PC-3 (cell line): Measurements from ENCODE around the gene SEC14L3. TPM values are rescaled to one million over a fixed set of nuclear protein-coding genes. Genes with fewer than 3 reads are reported as not detected.

Experiments used
- ATAC-seq: fragments of 200-7000 bp; cut with Tn5 transposase; 2 replicates; pipeline ENCODE4 v1.9.1; 2020; ENCODE audit warnings: mild to moderate bottlenecking, moderate library complexity
- BruUV-seq: library from RNA; stranded (reverse); fragments of 400-500 nt; replicated peaks from 2 replicates; lab custom pipeline; 2021; lab: Mats Ljungman, UMichigan
- CTCF ChIA-PET: fragments of 300-600 bp; sonication (Branson Sonifier 250); formaldehyde crosslinking; loops from one replicate; lab custom pipeline; 2022; ENCODE audit warnings: antibody characterized with exemption; lab: Charles Lee
- POLR2A ChIA-PET: fragments of 300-600 bp; sonication (Branson Sonifier 250); formaldehyde crosslinking; loops from one replicate; lab custom pipeline; 2022; ENCODE audit warnings: antibody characterized with exemption; ENCODE audit not compliant: unreplicated experiment; lab: Charles Lee
- DNase-seq: peaks from one replicate; pipeline ENCODE4 v3.0.0-alpha.2; 2015
- H2AFZ ChIP-seq: fragments of 300-600 bp; sonication (generic); 2 replicates; pipeline ENCODE4 v1.6.0; 2016; ENCODE audit warnings: antibody characterized with exemption, low read length
- H3F3A ChIP-seq: fragments of 300-600 bp; sonication (generic); one replicate; pipeline ENCODE4 v1.6.0; 2017; ENCODE audit warnings: antibody characterized with exemption, low read length, control low read depth, mild to moderate bottlenecking; ENCODE audit not compliant: unreplicated experiment
- H3K27ac ChIP-seq: fragments of 300-600 bp; sonication (generic); 2 replicates; pipeline ENCODE4 v1.5.1; 2016; ENCODE audit warnings: mild to moderate bottlenecking, low read length
- H3K27me3 ChIP-seq: fragments of 300-600 bp; sonication (generic); 2 replicates; pipeline ENCODE4 v1.6.1; 2016; ENCODE audit warnings: low read length, mixed read lengths
- H3K36me3 ChIP-seq: fragments of 300-600 bp; sonication (generic); 2 replicates; pipeline ENCODE4 v1.6.1; 2016; ENCODE audit warnings: low read depth, mixed run types, low read length, mixed read lengths
- H3K4me1 ChIP-seq: fragments of 300-600 bp; sonication (generic); 2 replicates; pipeline ENCODE4 v1.5.1; 2016; ENCODE audit warnings: low read length; ENCODE audit not compliant: insufficient read depth
- H3K4me2 ChIP-seq: fragments of 300-600 bp; sonication (generic); 2 replicates; pipeline ENCODE4 v1.6.0; 2016; ENCODE audit warnings: low read length
- H3K4me3 ChIP-seq: fragments of 300-600 bp; sonication (generic); 2 replicates; pipeline ENCODE4 v1.5.1; 2016; ENCODE audit warnings: mild to moderate bottlenecking, low read length, mixed read lengths
- H3K79me2 ChIP-seq: fragments of 300-600 bp; sonication (generic); 2 replicates; pipeline ENCODE4 v1.6.1; 2017; ENCODE audit warnings: low read length, mixed read lengths
- H3K9ac ChIP-seq: fragments of 300-600 bp; sonication (generic); 2 replicates; pipeline ENCODE4 v1.6.0; 2016; ENCODE audit warnings: mild to moderate bottlenecking, low read length
- H3K9me2 ChIP-seq: fragments of 300-600 bp; sonication (generic); replicated peaks from 2 replicates; pipeline ENCODE4 v1.6.1; 2016; ENCODE audit warnings: mixed run types, low read length, mixed read lengths
- H3K9me3 ChIP-seq: fragments of 300-600 bp; sonication (generic); 2 replicates; pipeline ENCODE4 v1.6.1; 2016; ENCODE audit warnings: low read length, mixed read lengths
- H4K20me1 ChIP-seq: fragments of 300-600 bp; sonication (generic); 2 replicates; pipeline ENCODE4 v1.6.1; 2016; ENCODE audit warnings: low read length, mixed read lengths
- EZH2 ChIP-seq: fragments of 300-600 bp; sonication (generic); IDR thresholded peaks from one replicate; pipeline ENCODE4 v1.6.1; 2017; ENCODE audit warnings: antibody characterized with exemption, mild to moderate bottlenecking, low read length; ENCODE audit not compliant: unreplicated experiment
- EZH2phosphoT487 ChIP-seq: fragments of 300-600 bp; sonication (generic); IDR thresholded peaks from 2 replicates; pipeline ENCODE4 v1.6.1; 2018; ENCODE audit warnings: mild to moderate bottlenecking, antibody characterized with exemption, low read length, borderline replicate concordance
- intact Hi-C: fragments of 100-400 bp; cut with micrococcal nuclease; formaldehyde crosslinking; loops from 2 replicates; pipeline ENCODE4 v1.9.0; 2023
- total RNA-seq: library from RNA; depleted of rRNA; stranded (reverse); fragments of >200 nt; gene quantifications from 2 replicates; pipeline ENCODE4 v1.2.3, GENCODE V29; 2014
- TF ChIP-seq, protein P1 (sequence below): fragments of 300-600 bp; sonication (generic); conservative IDR thresholded peaks from 2 replicates; pipeline ENCODE4 v1.5.1; 2017; ENCODE audit warnings: antibody characterized with exemption, low read depth, mild to moderate bottlenecking, low read length

Gene SEC14L3
- total RNA-seq, 1 experiment from 2014 or later = not detected

GRCh38 chr22:30445438-30446145, 26.2 kb downstream of the SEC14L3 start:
- intact Hi-C loops = loop anchor here (10.0 kb wide), 1 partner anchor 159 kb away; the partner anchor contains the start of gene TCN2
- Histone ChIP-seq H3K27me3 (no peaks in the 10 kb centered on the region), H3F3A (no peaks in the 10 kb centered on the region), H3K36me3 (no peaks in the 10 kb centered on the region), H3K4me2 (no peak overlapping the region), H3K4me1 (peaks cover 5% of the 10 kb centered on the region), H3K4me3 (no peak overlapping the region), H3K9ac (no peak overlapping the region), H3K27ac (no peak overlapping the region), H4K20me1 (no peaks in the 10 kb centered on the region), H3K79me2 (no peaks in the 10 kb centered on the region), H3K9me3 (no peaks in the 10 kb centered on the region), H3K9me2 (no peaks in the 10 kb centered on the region), H2AFZ (peak overlapping the region; percentile 25; the same call in 1 of the 2 replicates)
- BruUV-seq = no TSS peak
- ATAC-seq = no peak
- POLR2A ChIA-PET = no interaction called here
- TF ChIP-seq EZH2phosphoT487 (no peak), EZH2 (no peak)
- TF ChIP-seq, protein P1, sequence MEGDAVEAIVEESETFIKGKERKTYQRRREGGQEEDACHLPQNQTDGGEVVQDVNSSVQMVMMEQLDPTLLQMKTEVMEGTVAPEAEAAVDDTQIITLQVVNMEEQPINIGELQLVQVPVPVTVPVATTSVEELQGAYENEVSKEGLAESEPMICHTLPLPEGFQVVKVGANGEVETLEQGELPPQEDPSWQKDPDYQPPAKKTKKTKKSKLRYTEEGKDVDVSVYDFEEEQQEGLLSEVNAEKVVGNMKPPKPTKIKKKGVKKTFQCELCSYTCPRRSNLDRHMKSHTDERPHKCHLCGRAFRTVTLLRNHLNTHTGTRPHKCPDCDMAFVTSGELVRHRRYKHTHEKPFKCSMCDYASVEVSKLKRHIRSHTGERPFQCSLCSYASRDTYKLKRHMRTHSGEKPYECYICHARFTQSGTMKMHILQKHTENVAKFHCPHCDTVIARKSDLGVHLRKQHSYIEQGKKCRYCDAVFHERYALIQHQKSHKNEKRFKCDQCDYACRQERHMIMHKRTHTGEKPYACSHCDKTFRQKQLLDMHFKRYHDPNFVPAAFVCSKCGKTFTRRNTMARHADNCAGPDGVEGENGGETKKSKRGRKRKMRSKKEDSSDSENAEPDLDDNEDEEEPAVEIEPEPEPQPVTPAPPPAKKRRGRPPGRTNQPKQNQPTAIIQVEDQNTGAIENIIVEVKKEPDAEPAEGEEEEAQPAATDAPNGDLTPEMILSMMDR = no peak
- CTCF ChIA-PET = no interaction called here
- DNase-seq = no peak

DNA sequence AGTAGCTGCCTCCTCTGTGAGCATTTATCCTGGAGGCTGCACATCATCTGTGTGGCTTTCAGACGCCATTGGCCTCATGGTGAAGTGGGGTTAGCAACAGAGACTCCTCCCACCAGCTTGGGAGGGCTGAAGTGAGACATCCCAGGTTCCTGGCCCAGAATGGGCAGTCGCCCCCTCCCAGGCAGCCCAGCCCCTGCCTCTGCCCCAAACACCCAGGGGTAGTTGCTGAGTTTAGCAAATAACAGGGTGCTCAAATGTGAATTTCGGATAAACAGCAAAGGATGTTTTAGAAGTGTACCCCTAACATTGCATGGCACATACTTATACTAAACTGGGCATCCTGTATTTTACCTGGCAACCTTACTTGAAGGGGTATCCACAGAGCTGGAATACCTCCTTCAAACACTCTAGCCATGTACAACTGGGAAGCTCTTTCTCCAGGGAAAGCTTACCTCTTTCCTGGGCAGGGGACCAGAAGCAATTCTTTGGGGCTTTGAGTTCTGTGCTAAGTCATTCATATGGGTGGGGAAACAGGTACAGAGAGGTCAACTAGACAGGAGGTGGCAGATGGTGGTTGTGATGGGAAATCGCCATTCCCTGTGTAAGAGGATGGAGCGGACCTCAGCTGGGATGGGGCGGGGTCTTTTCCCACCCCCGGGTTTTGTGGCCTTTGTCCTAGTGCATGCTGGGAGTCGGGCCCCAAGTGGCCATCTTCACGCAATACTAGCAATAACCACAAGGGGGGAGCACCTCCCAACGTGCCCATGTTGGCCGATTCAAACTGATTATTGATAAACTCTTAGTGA, 27.0 kb downstream of the SEC14L3 start:
- Histone ChIP-seq H3K79me2 (no peaks in the 10 kb centered on the region), H3K9me3 (no peaks in the 10 kb centered on the region), H3K27me3 (no peaks in the 10 kb centered on the region), H3K9me2 (no peaks in the 10 kb centered on the region), H4K20me1 (no peaks in the 10 kb centered on the region), H3K27ac (no peak overlapping the region), H3K4me3 (no peak overlapping the region), H3K9ac (no peak overlapping the region), H3K4me1 (peaks cover 5% of the 10 kb centered on the region), H3F3A (no peaks in the 10 kb centered on the region), H3K4me2 (no peak overlapping the region), H3K36me3 (no peaks in the 10 kb centered on the region), H2AFZ (0 out of 2 replicates have a peak overlapping the region, but pooled peaks have one; percentile 25)
- no TSS peak for BruUV-seq
- no peak for TF ChIP-seq EZH2
- TF ChIP-seq, protein P1 = peak; percentile 75
- no peak for TF ChIP-seq EZH2phosphoT487
- DNase-seq = peak; percentile 65
- peak; percentile 46; the same call in 1 of the 2 replicates for ATAC-seq
- POLR2A ChIA-PET = no interaction called here
- intact Hi-C loops = loop anchor here (10.0 kb wide), 1 partner anchor 160 kb away; the partner anchor contains the start of gene TCN2
- CTCF ChIA-PET = interaction anchor here (0.7 kb wide), 1 partner anchor 173 kb away, joined by 4 read pairs; no protein-coding TSS in a partner anchor
